ENCODE measurements around the gene CLCN4.

CLCN4 gene

DNA sequence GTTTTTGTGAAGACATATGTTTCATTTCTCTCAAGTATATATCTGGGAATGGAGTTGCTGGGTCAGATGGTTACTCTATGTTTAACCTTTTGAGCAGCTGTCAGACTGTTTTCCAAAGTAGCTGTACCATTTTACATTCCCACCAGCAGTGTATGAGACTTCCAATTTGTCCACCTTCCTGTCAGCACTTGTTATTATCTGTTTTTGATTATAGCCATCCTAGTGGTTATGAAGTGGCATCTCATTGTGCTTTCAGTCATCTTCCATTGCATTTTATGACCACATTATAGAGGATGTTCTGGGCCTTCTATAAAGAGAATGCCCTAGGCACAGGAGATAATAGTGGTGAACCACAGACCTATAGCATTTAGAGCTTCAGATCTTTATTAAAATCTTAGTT is 39.2 kb downstream of the CLCN4 start:
- DNase-seq (ENCODE audit: low read depth in 2 of 2) = no peak

DNA sequence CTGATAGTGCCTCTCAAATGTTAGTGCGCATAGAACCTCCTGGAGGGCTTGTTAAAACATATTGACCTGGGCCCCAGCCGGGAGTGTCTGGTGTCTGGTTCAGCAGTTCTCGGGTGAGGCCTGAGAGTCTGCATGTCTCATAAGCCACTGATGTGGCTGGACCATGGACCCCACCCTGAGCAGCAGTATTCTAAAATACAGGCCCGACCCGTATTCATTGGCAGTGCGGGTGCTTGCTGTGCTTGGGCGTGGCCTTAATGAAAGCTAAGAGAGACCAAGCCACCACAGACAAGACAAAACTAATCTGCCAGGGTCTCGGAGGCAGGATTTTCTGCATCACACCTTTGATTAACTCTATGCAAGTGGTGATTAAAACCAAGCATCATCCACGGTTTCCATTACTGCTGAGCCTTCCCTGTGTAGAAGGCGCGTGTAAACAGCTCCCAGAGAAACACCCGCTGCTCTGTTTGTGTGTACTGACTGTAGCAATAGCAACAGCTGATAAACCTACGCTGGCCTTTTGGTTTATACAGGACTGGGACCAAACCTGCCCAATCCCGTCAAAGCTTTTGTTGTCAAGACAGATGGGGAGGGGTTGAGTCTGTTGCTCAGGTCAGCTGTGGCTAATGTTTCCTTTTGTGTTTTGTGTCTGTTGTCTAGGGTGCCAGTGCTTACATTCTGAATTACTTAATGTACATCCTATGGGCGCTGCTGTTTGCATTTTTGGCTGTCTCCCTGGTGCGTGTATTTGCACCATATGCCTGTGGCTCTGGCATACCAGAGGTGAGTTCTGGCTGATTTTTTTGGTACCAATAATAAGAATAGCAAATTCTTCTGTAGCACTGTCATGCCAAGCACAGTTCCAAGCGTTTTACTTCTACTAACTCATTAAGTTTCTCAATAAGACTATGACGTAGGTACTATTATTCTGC is 40.8 kb downstream of the CLCN4 start:
- no peak for DNase-seq (ENCODE audit: low read depth in 2 of 2)

DNA sequence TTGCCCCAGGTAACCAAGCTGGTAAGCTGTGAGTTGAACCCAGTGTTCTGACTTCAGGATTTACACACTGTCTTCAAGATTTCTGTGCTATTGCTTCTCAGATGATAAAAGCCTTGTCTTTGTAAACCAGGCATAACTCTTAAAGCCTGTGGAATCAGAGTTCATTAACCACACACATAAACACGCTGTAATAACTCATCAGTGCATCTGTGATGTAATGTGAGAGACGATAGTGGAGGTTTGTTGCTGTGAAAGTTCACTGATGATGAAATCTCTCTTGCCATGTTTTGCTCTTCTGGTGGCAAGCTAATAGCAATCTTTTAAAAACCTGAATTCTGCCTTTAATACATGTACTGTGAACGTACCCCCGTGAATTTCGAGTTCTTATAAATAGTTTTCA is 41.5 kb downstream of the CLCN4 start:
- peak; percentile 15 to 18 for DNase-seq (ENCODE audit: low read depth in 2 of 2)

DNA sequence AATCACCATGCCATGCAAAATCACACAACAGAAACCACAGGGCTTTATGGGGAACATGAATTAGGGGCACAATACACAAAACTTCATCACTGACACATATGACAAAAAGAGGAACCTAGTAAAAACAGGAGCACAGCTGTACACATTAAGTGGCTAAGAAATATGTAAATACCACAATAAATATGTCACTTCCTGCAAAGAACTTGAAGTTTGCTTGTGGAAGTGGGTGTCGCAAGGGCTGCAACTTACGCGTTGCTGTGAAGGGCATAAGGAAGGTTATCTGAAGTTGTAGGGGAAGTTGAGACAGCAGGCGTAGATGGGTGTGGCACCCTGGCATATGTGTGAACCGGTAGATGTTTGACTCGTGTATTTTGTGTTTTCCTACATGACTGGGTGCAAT is 42.4 kb downstream of the CLCN4 start:
- DNase-seq (ENCODE audit: low read depth in 2 of 2) = no peak

DNA sequence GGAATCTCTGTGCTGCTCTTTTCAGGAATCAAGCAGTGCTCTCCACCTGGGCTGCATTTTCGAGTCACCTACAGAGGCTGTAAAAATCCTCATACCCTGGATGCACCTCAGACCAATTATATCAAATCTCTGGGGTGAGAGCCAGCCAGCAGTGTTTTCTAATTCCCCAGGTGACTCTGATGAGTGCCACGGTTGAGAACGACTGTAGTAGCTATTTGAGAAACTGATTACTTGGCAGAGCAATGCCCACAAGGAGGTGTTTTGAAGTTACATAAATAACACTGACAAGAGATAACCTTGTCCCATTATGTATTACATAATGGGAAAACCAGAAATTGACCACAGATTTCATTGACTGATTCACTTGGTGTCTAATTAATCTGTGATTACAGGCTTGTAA is 46.8 kb downstream of the CLCN4 start:
- DNase-seq (ENCODE audit: low read depth in 2 of 2) = no peak

DNA sequence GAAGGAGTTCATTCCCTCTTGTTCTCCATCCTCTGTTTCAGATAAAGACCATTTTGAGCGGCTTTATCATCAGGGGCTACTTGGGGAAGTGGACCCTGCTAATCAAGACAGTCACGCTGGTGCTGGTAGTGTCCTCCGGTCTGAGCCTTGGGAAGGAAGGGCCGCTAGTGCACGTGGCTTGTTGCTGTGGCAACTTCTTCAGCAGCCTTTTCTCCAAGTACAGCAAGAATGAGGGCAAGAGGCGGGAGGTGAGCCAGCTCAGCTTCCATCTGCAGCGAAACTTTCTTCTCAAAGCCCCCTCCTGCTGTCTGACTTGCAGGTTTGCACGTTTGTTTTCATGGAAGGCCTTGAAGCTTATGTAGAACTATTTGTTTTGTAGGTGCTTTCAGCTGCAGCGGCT is 49.5 kb downstream of the CLCN4 start:
- DNase-seq (ENCODE audit: low read depth in 2 of 2) = no peak

DNA sequence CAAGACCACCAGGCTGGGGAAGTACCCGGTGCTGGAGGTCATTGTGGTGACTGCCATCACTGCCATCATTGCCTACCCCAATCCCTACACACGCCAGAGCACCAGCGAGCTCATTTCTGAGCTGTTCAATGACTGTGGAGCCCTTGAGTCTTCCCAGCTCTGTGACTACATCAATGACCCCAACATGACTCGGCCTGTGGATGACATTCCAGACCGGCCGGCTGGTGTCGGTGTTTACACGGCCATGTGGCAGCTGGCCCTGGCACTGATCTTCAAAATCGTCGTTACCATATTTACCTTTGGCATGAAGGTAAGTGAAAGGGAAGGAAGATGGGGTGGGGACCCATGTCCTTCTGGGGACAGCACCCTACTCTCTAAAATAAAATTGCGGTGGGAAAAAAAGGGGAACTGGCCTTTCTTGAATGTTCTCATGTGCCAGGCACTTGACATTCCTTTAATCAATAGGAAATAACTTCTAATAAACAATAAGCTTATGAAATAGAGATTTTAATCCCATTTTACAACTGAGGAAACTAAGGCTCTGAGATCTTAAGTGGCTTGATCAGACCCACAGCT is 51.6 kb downstream of the CLCN4 start:
- no peak for DNase-seq (ENCODE audit: low read depth in 2 of 2)

DNA sequence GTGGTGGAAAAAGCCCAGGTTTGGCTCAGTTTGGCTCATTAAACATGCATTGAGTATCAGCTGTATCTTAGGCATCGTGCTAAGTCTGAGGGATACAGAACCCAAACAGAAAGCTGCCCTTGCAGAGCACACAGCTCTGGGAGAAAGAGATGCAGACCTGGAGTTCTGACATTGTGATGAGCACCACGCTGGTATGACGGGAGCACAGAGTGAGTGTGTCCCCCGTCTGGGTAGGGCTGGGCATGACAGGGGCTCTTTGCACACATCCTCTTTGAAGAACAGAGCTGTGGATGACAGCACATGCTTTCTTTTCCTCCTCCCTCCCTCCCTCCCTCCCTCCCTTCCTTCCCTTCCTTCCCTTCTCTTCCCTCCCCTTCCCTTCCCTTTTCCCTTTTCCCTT is 52.2 kb downstream of the CLCN4 start:
- no peak for DNase-seq (ENCODE audit: low read depth in 2 of 2)

DNA sequence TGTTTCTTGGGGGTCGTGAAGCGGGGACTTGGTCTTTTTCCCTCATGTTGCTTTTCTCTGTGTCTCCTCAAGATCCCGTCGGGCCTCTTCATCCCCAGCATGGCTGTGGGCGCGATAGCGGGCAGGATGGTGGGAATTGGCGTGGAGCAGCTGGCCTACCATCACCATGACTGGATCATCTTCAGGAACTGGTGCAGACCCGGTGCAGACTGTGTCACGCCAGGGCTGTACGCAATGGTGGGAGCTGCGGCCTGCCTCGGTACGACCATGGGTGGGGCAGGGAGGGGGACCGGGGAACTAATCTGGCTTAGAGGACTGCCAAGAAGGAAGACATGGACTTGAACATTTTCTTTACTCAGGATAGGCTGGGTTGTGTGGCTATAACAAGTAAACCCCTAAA is 55.6 kb downstream of the CLCN4 start:
- DNase-seq (ENCODE audit: low read depth in 2 of 2) = no peak

DNA sequence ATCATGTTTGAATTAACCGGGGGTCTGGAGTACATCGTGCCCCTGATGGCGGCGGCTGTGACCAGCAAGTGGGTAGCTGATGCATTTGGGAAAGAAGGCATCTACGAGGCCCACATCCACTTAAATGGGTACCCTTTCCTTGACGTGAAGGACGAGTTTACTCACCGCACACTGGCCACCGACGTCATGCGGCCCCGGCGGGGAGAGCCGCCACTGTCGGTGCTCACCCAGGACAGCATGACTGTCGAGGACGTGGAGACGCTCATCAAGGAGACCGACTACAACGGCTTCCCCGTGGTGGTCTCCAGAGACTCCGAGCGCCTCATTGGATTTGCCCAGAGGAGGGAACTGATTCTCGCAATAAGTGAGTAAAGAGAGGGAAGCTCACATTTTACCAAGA is 56.9 kb downstream of the CLCN4 start:
- no peak for DNase-seq (ENCODE audit: low read depth in 2 of 2)

DNA sequence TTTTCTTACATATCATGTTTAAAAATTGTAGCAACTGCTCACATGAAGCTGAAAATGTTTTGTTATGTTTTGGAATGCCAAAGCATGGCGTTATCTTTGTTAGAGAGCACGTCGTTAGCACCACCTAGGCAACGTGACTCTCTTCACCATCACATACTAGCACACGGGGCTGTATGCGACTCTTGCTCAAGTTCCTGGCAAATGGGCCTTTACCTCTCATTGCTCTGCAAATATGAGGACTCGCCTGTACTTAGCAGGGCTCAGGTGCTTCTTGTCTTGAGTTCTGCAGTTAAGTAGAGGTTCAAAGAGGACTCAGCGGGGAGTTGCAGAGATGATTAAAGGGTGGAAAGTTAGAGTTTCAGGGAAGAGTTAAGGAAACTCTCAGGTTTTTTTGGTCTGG is 59.4 kb downstream of the CLCN4 start:
- DNase-seq (ENCODE audit: low read depth in 2 of 2) = no peak

DNA sequence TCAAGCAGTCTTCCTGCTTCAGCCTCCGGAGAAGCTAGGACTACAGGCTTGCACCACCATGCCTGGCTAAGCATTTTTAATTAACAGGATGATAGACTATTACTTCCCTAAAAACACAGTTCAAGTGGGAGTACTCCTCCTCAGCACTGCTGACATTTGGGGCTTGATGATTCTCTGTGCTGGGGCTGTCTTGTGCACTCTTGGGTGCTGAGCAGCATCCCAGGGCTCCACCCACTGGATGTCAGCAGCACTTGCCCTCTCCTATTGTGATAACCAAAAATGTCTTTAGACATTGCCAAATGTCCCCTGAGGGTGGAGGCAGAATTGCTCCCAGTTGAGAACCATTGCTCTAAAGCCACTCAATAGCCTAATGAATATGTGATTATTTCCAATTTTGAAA is 60.4 kb downstream of the CLCN4 start:
- no peak for DNase-seq (ENCODE audit: low read depth in 2 of 2)

DNA sequence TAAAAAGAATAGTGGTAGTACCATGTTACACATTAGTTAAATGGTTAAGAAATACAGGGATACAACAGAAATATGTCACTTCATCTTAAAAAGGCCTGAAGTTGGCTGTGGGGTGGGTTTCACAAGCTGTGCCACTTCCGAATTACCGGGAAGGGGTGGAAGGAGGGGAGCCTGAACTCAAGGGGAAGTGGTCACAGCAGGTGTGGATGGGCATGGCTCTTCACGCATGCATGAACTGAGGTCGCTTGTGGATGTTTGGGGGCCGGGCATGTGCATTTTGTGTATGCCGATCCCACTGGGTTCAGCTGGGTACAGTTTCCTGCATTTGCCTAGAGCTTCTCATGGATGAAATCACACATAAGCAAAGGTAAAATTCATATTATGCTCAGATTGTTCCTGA is 64.9 kb downstream of the CLCN4 start:
- no peak for DNase-seq (ENCODE audit: low read depth in 2 of 2)

DNA sequence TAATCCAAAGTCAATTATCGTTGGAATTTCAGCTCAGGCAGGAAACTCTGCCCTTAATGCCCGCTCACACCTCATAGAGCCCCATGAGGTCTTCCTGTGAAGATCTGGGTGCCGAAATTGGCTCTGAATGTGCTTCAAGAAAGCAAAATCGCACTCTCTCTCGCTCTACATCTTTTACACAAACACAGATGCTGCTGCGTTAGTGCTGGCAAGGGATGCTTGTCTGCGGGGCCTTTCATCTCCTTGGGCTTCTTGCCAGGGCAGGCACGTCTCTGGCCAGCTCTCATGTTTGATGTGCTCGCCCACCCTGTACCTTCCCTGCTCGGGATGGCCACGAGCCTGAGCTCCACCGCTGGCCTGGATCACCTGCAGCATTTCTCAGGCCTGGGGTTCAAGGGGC is 66.5 kb downstream of the CLCN4 start:
- DNase-seq (ENCODE audit: low read depth in 2 of 2) = no peak

DNA sequence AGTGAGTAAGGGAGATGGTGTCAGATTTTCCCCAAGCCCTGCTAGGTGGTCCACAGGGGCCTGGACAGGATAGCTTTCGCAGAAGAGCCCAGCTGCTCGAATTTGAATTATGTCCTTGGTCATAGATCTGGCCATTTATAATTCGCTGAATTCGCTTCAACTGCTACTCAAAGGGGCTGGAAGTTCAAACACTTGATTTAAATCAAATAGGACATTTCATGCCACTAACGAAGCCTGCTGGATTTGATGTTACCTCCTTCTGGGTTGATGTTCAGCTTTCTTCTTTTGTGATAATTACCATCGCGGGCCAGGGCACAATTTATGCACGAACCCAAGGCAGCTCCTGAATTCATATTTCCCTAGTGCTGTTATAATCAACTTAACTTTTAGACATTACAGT is 67.0 kb downstream of the CLCN4 start:
- DNase-seq (ENCODE audit: low read depth in 2 of 2) = no peak

DNA sequence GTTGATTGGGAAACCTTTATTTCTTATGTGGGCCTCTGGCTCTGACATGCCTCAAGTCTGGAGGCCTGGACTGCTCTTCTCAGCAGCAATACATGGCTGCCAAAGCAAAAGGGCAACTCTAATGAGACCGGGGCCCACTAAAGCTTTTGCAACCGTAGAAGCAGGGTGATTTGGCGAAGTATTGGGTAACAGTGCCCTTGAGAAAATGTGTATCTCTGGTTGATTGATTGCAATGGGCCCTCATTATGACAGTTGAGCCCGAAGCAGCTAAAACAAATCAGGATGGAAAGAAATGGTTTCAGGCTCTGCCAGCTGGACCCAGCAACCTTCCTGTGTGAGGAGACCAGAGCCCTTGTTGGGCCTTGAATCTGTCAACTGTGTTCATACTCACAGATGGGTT is 73.4 kb downstream of the CLCN4 start:
- no peak for DNase-seq (ENCODE audit: low read depth in 2 of 2)

DNA sequence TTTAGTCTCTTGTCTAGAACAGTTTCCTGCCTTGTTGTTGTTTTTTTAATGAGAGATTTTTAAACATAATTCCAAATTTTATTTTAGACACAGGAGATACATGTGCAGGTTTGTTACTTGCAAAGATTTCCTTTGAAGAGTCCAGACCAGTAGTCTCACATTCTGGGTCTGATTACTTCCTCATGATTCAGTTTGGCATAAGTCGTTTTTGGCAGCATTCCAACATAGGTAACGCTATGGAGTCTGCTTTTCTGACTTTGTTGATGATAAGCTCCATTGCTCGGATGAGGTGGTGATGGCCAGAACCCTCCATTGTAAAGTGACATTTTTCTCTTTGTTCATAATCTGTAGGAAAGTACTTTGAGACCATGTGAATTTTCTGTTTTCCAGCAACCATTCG is 74.7 kb downstream of the CLCN4 start:
- no peak for DNase-seq (ENCODE audit: low read depth in 2 of 2)

DNA sequence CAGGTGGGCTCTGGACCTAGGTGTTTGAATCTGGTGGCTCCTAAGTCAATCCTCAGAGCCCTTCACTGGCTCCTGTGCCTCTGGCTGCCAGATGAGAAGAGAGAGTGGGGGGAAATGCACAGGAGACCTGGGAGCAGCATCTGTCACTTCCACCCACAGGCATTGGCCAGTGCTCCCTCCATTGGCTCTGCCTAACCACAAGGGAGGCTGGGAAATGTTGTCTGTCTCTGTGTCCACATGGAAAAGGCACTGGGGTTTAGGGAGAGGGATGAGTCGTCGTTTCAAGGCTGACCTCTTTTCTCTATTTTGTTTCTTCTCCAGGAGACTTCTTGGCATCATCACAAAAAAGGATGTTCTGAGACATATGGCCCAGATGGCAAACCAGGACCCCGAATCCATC is 76.4 kb downstream of the CLCN4 start:
- DNase-seq (ENCODE audit: low read depth in 2 of 2) = no peak

DNA sequence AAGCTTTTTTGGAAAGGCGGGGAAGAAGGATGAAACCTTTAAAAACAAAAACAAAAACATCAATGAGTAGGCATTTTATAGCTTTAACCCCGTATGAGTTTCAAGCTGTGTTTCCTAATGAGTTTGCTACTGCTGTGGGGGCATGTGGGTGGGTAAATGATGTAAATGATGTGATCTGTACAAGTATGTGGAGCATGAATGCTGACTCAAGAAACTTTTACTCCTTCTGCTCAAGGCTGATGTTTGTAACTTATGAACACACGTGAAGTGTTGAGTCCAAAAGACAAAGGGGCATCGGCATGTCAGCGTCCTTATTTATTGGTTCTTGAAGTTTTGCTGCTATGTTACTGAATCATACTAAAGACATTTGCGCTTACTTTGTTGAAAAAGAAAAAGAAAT is 76.9 kb downstream of the CLCN4 start:
- no peak for DNase-seq (ENCODE audit: low read depth in 2 of 2)

DNA sequence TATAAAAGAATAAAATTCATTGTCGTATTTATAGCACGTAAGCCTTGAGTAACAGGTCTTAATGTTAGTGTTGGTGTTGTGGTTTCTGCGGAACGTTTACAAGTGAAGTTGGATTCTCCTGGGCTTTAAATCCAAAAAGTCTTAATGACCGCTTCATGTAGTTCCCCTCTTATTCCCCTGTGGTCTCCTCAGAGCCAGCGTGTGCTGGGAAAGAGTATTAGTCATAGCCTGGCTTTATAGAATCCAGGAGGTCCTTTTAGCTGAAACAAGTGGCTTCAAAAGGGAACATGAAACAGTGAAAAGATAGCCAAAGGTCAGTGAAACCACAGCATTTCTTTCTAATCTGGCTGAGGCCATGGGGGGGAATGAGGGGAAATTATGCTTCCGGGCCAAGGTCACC is 79.1 kb downstream of the CLCN4 start:
- peak; percentile 27 to 40 for DNase-seq (ENCODE audit: low read depth in 2 of 2)

DNA sequence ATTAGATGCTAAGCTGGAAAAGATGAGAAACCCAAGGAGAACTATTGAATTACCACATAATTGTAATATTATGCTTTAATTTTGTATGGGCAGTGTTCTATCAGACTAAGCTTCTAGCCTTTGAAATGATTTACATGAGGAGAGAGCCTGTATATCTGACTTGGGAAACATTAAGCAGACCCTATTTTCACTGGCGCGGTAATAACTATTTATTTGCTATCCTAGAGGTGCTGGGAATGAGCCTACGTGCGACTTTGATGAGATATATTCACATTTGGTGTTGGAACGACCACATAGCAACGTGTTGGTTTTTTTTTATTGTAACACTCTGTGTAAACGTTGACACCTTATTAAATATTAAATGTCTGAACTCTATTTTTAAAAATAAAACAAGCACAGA is 80.5 kb downstream of the CLCN4 start:
- DNase-seq (ENCODE audit: low read depth in 2 of 2) = no peak

DNA sequence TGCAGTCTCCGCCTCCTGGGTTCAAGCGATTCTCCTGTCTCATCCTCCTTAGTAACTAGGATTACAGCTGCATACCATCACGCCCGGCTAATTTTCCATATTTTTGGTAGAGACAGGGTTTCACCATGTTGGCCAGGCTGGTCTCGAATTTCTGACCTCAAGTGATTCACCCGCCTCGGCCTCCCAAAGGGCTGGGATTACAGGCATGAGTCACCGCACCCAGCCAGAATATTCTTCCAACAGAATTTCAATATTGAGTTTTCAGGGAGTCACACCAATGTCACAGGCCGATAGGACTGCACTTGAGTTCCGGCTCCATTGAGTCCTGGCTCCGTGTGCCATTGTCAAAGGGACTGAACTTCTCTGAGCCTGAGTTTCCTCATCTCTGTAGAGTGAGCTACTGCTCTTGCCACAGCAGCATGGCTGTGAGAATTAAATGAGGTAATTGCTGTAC is 82.9 kb downstream of the CLCN4 start:
- DNase-seq (ENCODE audit: low read depth in 2 of 2) = no peak

DNA sequence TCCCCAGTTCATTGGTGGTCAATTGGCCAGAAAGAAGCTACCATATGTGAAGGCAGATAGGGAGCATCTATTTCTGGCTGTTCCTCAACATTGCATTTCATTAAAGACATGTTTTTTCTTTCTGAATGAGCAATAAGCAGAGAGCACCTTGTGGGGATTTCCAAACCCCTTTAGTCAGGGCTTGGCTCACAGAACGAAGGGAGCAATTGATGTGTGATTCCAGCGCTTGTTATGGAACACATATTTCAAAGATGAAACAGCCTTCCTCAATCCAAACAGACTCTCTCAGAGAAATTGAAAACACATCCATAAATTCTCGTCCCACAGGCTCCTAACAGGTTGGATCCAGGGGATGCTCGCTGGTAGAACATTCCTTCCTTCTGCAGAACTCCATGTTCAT is 84.1 kb downstream of the CLCN4 start:
- peak; percentile 57 to 62 for DNase-seq (ENCODE audit: low read depth in 2 of 2)

DNA sequence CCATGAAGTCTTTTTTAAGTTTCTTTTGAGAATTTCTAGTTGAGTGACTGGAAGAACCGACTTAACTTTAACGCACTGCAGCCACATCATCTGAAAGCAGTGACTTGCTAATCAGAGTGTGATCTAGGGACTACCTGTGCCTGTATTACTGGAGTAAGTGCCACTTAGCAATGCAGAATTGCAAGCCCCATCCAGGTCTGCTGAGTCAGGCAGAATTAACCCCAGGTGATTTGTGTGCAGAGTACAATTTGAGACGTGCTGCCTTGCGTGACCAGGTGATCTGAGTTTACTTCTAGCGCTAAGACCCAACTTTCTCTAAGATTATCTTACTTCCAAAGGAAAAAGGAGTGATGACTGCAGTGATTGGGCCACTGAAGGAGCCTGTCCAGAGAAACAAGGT is 85.3 kb downstream of the CLCN4 start:
- DNase-seq (ENCODE audit: low read depth in 2 of 2) = no peak

Data from fibroblast of skin of left biceps (primary cell).